NCI-H2227 (cell line): ENCODE data around the gene RASSF5.
"Not testable (repeated sequence)": the region's sequence is repeated elsewhere in the genome, so short reads cannot be mapped to it uniquely, and the experiment has no call there.

Source experiments
- DNase-seq: peaks from one replicate; lab custom pipeline; 2025; ENCODE audit not compliant: unreplicated experiment; lab: John Stamatoyannopoulos, UW

RASSF5 gene

DNA sequence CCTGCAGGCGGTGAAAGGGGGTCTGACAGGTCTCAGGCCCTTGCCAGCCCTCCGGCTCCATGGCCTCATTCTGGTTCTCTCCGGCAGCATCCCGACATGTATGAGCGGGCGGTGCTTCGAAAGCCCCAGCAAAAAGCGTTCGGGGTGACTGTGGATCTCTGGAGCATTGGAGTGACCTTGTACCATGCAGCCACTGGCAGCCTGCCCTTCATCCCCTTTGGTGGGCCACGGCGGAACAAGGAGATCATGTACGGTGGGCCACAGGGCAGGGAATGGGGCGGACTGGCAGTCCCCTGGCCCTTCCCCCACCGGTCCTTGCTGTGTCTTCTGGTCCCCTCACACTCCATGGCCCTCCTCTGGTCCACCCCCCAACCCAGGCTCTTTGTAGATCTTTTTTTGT lies 30.7 kb upstream of the RASSF5 start:
- no peak for DNase-seq

DNA sequence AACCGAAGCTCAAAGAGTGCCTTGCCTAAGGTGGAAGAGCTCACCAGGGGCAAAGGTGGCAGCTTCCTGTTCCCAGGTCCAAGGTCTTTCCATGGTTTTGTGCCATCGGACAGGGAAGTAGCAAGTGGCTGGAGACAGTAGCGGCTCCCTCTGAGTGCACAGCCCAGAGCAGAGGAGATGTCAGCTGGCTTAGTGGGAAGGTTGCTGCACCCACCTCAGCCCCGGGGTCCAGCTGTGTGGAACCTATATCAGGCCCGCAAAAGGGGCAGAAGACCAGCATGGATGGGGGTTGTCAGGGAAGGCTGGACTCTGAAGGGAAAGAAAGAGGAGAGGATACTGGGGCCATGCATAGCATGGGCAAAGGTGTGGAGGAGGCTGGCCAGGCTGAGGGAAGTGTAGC lies 30.2 kb upstream of the RASSF5 start:
- no peak for DNase-seq

DNA sequence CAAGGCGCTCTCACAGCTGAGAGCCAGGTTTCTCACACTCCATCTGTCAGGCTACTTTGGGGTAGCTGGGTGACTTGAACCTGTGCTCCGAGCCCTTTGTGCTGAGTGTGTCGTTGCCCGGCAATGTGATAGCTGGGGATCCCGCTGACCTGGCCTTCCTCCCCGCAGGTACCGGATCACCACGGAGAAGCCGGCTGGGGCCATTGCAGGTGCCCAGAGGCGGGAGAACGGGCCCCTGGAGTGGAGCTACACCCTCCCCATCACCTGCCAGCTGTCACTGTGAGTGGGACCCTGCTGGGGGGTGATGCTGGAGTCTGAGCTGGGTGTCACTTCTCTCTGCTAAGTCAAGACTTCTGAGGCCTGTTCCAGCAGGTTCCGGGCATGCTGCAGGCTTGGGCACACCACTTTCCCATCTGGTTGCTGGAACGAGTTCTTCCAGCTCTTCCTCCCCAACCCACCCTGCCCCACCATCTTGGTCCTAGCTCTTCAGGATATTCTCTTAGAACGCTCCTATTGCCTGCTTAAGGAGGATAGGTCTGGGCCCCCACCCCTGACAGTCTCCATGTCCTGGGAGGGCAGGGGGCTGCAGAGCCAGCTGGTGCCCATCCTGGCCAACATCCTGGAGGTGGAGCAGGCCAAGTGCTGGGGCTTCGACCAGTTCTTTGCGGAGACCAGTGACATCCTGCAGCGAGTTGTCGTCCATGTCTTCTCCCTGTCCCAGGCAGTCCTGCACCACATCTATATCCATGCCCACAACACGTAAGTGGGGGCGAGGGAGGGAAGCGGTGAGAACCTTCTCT lies 29.6 kb upstream of the RASSF5 start:
- DNase-seq = no peak

DNA sequence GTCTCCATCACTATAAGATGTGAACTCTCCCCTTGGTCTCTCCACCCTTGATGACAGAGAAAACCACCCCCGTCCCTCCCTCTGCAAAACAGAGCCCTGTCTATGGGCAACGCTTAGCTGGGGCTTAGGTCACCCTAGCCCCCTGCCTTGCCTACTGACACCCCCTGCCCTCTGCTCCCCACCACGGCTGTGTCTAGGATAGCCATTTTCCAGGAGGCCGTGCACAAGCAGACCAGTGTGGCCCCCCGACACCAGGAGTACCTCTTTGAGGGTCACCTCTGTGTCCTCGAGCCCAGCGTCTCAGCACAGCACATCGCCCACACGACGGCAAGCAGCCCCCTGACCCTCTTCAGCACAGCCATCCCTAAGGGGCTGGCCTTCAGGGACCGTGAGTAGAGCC lies 28.6 kb upstream of the RASSF5 start:
- DNase-seq = no peak

DNA sequence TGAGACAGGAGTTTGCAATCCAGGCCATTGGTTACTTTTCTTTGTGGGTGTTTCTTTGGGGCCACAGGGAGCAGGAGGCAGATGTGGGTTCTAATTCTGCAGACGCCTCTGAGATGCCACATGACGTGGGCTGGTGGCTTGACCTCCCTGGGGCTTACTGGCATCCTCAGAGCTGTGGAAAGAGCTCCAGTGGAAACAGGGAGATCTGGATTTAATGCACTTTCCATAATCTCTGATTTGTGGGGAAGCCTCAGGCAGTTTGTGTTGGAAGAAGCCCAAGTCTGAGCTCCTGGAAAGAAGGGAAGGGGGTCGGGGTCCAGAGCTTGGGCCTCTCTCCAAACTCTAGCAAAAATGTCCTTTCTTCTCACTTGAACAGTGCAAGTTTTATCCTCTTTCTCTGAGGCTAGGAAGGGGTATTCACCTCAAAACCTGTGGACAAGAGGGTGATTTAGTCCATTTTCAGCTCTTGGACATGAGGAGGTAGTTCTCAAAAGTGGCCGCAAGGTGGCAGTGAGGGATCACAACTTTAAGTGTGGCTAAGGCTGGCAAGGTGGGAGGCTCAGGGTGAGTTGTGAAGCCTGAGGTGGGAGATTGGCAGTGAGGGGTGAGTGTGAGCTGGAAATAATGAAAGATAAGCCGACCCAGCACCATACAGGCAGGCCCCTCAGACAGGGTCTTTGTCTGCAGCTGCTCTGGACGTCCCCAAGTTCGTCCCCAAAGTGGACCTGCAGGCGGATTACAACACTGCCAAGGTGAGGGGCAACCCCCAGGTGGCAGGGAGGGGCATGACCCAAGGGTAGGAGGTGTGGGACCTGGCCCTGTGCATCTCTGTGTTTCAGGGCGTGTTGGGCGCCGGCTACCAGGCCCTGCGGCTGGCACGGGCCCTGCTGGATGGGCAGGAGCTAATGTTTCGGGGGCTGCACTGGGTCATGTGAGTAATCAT lies 27.9 kb upstream of the RASSF5 start:
- DNase-seq = peak; percentile 86

DNA sequence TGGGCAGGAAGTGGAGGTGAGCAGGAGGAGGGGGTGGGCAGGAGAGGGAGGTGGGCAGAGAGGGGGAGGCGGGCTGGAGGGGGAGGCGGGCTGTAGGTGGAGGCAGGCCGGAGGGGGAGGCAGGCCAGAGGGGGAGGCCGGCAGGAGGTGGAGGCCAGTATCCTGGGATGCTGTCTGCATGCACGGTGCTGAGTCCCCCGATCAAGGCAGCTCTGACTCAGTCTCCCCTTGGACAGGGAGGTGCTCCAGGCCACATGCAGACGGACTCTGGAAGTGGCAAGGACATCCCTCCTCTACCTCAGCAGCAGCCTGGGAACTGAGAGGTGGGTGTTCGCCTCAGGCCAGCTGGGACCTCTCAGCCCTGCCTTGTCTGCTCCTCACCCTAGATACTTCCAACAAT lies 27.1 kb upstream of the RASSF5 start:
- no peak for DNase-seq

DNA sequence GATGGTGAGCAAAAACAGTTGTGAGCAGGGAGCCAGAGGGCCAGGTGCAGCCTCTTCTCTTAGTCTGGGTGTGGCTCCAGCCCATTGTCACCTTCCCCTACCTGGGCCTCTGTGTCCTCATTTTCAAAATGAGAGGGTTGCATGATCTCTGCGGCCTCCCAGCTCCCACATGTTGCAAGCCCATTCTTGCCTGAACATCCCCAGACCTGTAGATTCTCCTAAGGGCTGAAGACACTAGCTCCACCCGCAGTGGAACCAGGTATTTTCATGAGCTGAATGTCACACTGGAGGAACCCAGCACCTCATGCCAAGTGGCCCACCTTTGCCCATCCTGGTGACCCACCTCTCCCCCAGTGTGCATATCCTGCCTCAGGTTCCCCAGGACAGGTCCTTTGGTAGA lies 24.7 kb upstream of the RASSF5 start:
- no peak for DNase-seq

DNA sequence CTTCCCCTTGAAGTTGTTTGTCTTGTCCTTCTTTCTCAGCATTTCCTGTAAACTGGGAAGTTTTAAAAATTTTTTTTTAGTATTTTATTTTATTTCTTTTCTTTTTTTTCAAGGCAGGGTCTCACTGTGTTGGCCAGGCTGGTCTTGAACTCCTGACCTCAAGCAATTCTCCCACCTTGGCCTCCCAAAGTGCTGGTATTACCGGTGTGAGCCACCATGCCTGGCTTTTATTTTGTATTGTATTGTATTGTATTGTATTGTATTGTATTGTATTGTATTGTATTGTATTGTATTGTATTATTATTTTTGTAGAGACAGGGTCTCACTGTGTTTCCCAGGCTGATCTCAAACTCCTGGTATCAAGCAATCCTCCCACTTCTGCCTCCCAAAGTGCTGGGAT lies 23.5 kb upstream of the RASSF5 start:
- not testable (repeated sequence) for DNase-seq

DNA sequence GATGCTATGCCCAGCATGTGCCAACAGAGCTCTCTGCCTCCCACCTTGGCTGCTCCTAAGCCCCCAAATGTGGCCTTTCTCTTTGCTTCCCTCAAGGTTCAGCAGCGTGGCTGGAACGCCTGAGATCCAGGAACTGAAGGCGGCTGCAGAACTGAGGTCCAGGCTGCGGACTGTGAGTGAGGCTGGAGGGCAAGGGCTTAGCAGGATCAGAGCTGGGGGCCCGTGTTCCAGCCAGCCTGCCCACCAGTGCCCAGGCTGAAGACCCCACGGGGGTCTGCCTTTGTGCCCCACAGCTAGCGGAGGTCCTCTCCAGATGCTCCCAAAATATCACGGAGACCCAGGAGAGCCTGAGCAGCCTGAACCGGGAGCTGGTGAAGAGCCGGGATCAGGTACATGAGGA lies 22.4 kb upstream of the RASSF5 start:
- DNase-seq = no peak

DNA sequence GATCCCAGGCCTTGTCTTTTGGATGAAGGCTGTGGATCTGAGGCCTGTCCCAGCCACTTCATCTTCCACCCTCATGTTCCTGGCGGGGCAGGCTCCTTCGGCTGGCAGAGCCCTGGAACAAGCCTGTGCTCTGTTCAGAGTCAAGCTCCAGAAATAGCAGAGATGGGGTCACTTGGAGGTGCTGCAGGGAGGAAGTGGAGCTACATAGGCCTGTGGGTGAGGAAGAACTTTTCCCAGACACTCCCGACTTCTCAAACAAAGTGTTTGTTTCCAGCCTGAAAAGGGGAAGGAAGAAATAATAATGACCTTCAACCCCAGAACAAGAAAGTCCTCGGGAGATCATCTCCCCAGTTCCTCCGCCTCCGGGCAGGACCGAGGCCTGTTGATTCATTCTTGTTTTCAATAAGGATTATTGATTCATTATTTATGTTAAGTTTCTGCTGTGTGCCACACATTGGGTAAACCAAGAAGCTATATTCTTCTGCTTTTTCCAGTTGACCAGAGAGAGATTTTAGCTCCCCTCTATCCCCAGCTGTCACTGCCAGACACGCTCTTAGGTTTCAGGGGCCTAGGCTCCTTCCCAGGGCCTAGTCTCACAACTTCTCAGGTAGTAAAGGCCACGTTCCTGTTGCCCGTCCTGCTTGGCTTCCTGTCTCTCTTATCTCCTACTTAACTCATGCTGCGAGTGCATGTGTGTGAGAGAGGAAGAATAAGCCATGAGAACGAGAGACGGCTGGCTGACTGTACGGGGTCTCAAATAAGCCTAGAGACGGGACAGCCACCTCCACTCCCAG lies 20.1 kb upstream of the RASSF5 start:
- DNase-seq = no peak

DNA sequence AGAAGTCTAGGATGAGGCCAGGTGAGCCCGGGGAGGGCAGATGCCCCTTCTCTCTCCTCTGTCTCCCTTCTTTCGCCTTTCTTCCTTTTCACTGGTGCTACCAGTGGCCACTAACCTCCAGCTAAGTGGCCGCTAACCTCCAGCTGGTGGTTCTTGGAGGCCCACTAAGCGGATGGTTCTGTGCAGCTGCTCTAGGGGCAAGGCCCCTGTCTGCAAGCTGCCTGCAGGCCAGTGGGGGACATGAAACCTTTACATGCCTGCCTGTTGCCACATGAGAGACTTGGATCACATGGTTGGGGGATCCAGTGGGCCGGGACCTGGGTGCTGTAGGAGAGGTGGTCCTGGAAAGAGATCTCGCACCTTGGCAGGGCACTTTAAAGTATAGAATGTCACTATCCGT lies 19.4 kb upstream of the RASSF5 start:
- no peak for DNase-seq

DNA sequence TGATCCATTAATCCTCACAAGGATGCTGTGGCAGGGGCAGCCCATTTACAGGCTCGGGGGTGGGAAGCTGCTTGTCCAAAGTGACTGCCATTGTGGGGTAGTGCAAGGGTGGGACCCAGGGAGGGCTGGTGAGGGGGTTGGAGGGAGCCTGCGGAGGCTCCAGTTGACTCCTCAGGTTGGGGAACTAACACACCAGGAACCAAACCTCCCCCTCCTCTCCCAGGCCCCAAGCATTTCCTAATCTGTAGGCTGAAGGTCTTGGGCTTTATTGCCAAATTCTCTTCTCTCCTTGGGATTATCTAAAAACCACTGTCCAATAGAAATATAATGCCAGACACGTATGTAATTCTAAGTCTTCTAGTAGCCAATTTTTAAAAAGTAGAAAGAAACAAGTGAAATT lies 18.9 kb upstream of the RASSF5 start:
- no peak for DNase-seq

DNA sequence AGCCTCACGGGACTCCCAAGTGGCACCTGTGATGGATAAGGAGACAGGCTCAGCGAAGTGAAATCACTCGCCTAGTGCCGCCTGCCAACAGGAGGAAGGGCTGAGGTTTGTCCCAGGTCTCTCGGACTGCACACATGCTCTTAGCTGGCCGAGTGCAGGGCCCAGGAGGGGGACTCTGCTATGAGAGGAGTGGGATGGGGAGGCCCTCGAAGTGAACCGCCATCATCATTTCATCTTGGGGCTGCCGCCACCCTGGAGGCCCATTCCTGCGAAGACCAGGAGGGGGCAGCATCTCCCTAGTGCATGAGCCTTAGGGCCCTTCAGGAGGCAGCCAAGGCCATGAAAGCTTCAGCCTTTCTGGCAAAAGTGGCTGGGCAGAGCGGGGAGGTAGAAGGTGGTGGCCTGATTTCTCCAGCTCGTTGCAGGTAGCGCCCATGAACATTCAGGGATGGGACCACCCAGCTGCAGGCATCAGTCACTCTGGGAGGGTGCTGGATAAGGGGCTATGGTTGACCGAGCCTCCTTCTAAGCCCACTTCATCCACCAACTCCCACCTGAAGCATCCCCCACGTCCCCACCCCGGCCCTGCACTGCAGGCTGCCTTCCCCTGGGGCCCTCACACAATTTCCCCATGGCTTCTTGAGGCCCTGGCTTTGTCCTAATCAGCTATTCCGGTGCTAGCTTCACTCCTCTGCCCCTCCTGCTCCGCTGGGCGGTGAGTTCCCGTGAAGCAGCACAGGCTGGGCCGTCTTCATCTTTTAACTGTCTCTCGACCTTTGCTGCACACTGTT lies 17.2 kb upstream of the RASSF5 start:
- peak; percentile 85 for DNase-seq

DNA sequence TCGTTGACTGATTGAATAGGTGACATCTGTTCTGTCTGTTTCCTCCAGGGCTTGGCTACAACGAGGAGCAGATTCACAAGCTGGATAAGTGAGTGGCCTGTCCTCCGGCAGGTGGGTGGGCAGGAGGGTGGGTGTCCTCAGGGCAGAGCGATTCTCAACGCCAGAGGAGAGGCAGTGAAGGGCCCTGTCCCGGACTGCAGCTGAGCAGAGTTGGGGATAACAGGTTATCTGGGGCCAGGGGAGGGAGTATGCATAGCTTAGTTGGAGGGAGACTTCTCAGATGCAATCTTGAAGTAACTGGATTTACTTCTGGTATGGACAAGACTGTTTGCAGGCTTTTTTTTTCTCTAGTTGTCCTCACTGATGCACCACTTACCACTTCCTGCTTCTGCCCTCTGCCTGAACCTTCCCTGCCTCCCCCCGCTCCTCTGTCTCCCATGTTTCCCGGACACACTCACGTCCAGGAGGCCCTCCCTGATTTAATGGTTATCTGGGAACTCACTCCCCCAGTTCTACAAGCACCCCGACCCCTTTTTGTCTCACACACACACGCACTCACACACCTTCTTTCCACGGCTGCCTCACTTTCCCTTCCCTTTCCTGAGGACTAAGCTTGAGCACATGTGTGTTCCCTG lies 16.4 kb upstream of the RASSF5 start:
- DNase-seq = no peak

DNA sequence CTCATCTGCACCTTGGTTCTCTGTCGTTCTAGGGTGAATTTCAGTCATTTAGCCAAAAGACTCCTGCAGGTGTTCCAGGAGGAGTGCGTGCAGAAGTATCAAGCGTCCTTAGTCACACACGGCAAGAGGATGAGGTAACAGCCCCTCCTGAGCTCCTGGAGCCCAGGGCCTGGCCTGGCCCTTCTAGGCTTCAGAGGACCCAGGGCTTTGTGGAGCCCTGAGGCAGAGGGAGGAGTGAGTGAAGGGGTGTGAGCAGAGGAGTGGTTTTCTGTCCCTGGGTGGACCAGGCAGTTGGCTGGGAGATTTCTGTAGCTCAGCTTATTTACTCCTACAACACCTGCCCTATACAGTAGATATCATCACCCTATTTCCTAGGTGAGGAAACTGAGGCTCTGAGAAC lies 15.7 kb upstream of the RASSF5 start:
- DNase-seq = no peak

DNA sequence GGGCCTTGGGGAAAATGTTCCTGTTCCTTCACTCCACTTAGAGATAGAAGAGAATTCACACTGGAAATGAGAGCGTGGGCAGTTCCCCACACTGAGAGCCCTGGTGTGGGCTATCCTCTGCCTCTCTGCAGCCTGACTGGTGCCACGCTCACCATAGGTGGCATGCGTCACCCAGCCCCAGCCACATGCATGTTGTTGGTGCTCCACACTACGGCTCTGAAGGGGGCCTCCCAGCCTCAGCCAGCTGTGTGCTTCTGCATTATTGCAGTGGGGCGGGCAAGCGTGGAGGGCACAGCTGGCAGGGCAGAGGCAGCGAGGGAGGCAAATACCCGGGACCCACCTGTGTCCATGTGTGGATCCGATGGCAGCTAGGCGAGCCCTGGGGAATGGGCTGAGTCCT lies 14.7 kb upstream of the RASSF5 start:
- DNase-seq = no peak

DNA sequence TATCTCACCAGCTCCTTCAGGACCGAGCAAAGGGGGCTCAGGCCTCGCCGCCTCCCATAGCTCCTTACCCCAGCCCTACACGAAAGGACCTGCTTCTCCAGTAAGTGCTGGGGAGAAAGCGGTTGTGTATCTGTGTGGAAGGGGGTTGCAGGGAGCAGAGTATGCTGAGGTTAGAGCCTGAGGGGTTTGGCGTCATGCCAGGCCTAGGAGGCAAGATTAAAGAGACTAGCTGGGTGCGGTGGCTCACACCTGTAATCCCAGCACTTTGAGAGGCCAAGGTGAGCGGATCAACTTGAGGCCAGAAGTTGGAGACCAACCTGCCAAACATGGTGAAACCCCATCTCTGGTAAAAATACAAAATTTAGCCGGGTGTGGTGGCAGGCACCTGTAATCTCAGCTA lies 14.1 kb upstream of the RASSF5 start:
- no peak for DNase-seq

DNA sequence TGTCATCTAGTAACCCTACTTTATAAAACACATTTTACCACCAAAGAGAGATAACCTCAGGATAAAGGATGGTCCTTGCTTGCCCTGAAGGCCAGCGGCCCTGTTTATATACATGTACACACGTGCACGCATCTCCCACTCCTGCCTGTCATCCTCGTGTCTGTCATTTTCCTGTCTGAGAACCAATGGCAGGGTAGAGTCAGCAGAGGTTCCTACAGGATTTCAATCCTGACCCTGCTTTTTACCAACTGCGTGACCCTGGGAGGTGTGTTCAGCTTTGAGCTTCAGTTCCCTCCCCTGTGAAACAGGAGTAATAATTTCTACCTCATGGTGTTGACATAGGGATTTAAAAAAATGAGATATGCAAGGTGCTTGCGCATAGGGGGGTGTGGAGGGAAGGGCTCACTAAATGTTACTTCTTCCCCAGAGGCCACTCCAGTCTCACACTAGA lies 12.3 kb upstream of the RASSF5 start:
- DNase-seq = no peak

DNA sequence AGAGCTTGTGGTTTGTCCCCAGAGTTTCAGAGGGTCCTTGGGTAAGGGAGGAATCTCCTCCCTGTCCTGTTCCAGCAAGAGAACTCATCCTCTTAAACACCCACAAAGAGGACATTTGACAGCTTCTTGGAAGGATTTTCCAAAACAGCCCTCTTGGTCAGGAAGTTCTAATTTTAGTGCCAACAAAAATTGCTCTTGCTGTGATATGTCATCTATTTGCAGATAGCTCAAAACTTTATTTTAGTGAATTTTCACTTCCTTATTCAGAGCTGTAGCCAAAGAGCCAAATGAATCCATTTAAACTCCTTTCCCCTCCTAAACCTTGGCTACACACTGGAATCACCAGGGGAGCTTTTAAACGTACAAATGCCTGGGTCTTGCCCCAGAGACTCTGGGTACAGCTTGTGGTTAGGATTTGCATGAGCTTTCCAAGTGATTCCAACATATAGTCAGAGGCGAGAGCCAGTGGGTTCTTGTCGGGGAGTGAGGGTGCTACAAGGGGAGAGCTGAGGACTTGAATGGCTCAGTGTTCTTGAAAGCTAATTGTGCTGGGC lies 11.8 kb upstream of the RASSF5 start:
- DNase-seq = no peak
